ENCODE measurements around the gene MSANTD3. TPM values are rescaled to one million over a fixed set of nuclear protein-coding genes. Genes with fewer than 3 reads are reported as not detected.

The MSANTD3 gene
- total RNA-seq, 1 experiment from 2014 or later = 30.2 TPM

DNA sequence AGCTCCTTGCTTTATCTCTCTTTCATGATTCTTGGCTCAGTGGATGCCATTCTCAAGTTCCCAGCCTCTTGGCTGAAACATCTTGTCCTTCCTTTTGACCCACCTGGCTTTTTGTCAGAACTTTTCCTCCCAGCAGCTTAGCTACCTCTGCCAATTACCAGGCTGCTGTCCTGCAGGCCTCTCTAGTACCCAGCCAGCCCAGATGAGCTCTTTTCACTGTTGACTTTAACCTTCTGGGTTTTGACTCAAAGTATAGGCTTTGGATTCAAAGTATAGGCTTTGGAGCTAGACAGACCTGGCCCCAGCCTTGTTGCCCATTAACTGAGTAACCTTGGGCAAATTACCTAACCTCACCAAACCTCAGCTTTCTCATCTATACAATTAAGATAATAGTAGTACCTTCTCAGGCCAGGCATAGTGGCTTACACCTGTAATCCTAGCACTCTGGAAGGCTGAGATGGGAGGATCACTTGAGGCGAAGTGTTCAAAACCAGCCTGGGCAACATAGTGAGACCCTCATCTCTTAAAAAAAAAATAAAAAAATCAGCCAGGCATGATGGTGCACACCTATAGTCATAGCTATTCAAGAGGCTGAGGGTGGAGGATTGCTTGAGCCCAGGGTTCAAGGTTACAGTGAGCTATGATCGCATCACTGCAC, 39.4 kb downstream of the MSANTD3 start (continued):
- no peak for TF ChIP-seq NFYB (CRISPR knock-in tag; conservative IDR thresholded peaks at IDR 0.05; ENCODE audit: low read depth)
- no peak for TF ChIP-seq PREB (CRISPR knock-in tag; IDR thresholded peaks at IDR 0.05; ENCODE audit: borderline replicate concordance)
- no peak for TF ChIP-seq NFE2L1 (CRISPR knock-in tag; IDR thresholded peaks at IDR 0.05)
- no peak for TF ChIP-seq GTF2I (CRISPR knock-in tag; conservative IDR thresholded peaks at IDR 0.05)
- no peak for TF ChIP-seq ZNF317 (CRISPR knock-in tag; IDR thresholded peaks at IDR 0.05; ENCODE audit: borderline replicate concordance, low read depth)
- TF ChIP-seq, protein P1, sequence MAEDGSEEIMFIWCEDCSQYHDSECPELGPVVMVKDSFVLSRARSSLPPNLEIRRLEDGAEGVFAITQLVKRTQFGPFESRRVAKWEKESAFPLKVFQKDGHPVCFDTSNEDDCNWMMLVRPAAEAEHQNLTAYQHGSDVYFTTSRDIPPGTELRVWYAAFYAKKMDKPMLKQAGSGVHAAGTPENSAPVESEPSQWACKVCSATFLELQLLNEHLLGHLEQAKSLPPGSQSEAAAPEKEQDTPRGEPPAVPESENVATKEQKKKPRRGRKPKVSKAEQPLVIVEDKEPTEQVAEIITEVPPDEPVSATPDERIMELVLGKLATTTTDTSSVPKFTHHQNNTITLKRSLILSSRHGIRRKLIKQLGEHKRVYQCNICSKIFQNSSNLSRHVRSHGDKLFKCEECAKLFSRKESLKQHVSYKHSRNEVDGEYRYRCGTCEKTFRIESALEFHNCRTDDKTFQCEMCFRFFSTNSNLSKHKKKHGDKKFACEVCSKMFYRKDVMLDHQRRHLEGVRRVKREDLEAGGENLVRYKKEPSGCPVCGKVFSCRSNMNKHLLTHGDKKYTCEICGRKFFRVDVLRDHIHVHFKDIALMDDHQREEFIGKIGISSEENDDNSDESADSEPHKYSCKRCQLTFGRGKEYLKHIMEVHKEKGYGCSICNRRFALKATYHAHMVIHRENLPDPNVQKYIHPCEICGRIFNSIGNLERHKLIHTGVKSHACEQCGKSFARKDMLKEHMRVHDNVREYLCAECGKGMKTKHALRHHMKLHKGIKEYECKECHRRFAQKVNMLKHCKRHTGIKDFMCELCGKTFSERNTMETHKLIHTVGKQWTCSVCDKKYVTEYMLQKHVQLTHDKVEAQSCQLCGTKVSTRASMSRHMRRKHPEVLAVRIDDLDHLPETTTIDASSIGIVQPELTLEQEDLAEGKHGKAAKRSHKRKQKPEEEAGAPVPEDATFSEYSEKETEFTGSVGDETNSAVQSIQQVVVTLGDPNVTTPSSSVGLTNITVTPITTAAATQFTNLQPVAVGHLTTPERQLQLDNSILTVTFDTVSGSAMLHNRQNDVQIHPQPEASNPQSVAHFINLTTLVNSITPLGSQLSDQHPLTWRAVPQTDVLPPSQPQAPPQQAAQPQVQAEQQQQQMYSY (CRISPR knock-in tag; IDR thresholded peaks at IDR 0.05) = no peak
- TF ChIP-seq, protein P2, sequence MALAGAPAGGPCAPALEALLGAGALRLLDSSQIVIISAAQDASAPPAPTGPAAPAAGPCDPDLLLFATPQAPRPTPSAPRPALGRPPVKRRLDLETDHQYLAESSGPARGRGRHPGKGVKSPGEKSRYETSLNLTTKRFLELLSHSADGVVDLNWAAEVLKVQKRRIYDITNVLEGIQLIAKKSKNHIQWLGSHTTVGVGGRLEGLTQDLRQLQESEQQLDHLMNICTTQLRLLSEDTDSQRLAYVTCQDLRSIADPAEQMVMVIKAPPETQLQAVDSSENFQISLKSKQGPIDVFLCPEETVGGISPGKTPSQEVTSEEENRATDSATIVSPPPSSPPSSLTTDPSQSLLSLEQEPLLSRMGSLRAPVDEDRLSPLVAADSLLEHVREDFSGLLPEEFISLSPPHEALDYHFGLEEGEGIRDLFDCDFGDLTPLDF (CRISPR knock-in tag; IDR thresholded peaks at IDR 0.05) = no peak
- no peak for TF ChIP-seq ARID4B (CRISPR knock-in tag; IDR thresholded peaks at IDR 0.05; ENCODE audit: borderline replicate concordance)
- TF ChIP-seq ZNF232 (CRISPR knock-in tag; IDR thresholded peaks at IDR 0.05) = no peak

DNA sequence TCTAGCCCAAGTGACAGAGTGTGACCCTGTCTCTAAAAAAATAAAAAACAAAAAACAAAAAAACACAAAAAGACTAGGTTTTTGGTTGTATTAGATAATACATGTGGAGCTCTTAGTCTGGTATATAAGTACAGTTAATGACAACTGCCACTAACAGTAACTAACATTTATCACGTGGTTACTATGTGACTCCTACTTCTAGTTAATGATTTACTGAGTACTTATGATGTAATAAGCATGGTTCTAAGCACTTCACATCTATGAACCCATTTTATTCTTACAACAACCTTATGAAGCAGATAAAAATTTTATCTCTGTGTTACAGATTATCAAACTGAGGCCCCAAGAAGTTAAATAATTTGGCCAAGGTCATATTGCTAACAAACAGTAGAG, 39.9 kb downstream of the MSANTD3 start:
- no peak overlapping the region for H3K4me3 Mint-ChIP-seq
- POLR2A ChIA-PET = no interaction called here
- peaks cover 15% of the 10 kb centered on the region for H3K4me1 Mint-ChIP-seq
- H3K36me3 Mint-ChIP-seq = no peaks in the 10 kb centered on the region
- no peaks in the 10 kb centered on the region for H3K27me3 Mint-ChIP-seq (ENCODE audit: low read depth)
- ATAC-seq (no peak), DNase-seq (ENCODE audit: low spot score) (no peak)
- H3K27ac Mint-ChIP-seq = no peak overlapping the region
- CTCF ChIA-PET = no interaction called here
- no peaks in the 10 kb centered on the region for H3K9me3 Mint-ChIP-seq
- no peak for TF ChIP-seq E2F4 (CRISPR knock-in tag; IDR thresholded peaks at IDR 0.05; ENCODE audit: borderline replicate concordance, low read depth)
- TF ChIP-seq, protein P3, sequence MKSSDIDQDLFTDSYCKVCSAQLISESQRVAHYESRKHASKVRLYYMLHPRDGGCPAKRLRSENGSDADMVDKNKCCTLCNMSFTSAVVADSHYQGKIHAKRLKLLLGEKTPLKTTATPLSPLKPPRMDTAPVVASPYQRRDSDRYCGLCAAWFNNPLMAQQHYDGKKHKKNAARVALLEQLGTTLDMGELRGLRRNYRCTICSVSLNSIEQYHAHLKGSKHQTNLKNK (CRISPR knock-in tag; IDR thresholded peaks at IDR 0.05) = no peak
- no peak for TF ChIP-seq NFYB (CRISPR knock-in tag; conservative IDR thresholded peaks at IDR 0.05; ENCODE audit: low read depth)
- TF ChIP-seq, protein P4, sequence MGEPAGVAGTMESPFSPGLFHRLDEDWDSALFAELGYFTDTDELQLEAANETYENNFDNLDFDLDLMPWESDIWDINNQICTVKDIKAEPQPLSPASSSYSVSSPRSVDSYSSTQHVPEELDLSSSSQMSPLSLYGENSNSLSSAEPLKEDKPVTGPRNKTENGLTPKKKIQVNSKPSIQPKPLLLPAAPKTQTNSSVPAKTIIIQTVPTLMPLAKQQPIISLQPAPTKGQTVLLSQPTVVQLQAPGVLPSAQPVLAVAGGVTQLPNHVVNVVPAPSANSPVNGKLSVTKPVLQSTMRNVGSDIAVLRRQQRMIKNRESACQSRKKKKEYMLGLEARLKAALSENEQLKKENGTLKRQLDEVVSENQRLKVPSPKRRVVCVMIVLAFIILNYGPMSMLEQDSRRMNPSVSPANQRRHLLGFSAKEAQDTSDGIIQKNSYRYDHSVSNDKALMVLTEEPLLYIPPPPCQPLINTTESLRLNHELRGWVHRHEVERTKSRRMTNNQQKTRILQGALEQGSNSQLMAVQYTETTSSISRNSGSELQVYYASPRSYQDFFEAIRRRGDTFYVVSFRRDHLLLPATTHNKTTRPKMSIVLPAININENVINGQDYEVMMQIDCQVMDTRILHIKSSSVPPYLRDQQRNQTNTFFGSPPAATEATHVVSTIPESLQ (CRISPR knock-in tag; IDR thresholded peaks at IDR 0.05) = no peak
- no peak for TF ChIP-seq SOX15 (CRISPR knock-in tag; IDR thresholded peaks at IDR 0.05)
- TF ChIP-seq ZNF423 (CRISPR knock-in tag; IDR thresholded peaks at IDR 0.05) = no peak
- no peak for TF ChIP-seq KAT7 (CRISPR knock-in tag; IDR thresholded peaks at IDR 0.05; ENCODE audit: borderline replicate concordance)
- TF ChIP-seq NFE2L1 (CRISPR knock-in tag; IDR thresholded peaks at IDR 0.05) = no peak
- no peak for TF ChIP-seq HMGXB4 (CRISPR knock-in tag; IDR thresholded peaks at IDR 0.05)
- TF ChIP-seq RORB (CRISPR knock-in tag; IDR thresholded peaks at IDR 0.05) = no peak
